Aortic smooth muscle cell (primary cell): ENCODE measurements around the gene HECTD3. TPM values are rescaled to one million over a fixed set of nuclear protein-coding genes. Genes with fewer than 3 reads are reported as not detected.

Experiments used
- total RNA-seq: library from RNA; depleted of rRNA; stranded (reverse); fragments of >200 nt; gene quantifications from 2 replicates; pipeline ENCODE4 v1.2.3, GENCODE V29; 2014

Gene HECTD3
- total RNA-seq = 16.4 and 23.5 TPM in 2 replicates

DNA sequence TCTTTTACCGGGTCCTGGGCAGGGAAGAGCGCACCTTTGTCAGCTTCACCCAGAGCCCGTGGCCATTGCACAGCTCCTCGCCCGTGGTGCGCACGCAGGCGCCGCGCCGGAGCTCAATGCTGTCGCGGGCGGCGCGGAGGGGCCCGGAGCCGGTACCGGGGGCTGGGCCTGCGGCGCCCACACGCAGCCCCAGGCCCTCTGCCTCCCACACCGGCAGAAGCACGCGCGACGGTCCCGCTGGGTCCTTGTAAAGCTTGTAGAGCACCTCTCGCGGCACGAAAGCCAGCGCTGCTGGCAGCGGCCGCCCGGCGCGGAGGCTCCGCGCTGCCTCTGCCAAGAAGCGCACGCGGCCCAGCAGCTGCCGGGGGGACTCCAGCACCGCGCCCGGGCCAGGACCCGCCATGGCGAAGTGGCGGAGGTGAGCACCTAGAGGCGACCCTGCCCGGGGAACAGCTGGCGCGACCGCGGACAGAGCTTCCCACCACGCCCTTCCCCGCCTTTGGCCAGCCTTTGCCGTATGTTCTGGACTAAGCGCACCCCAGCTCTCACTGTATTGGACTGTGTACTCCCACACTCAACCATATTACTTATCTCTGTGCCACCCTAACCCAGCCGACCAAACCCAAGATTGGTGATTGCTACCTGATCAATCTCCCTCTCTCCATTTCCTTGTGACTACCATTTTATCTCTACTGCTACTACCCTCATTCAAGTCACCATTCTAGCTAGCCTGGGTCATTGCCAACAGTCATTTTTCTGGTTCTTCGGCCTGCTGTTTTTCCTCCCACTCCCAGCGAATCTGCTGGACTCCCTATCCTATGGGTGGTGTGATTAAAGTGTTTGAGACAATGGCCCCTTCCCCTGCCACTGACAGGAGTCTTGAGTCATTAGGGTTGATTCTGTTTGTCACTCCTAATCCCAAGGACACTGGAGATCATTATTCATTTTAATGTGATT, at the start of gene HECTD3:
Gene HECTD3 (minus strand): TSS at position 470 of the 957 bp plus-strand sequence. CDS start 67 bp downstream, at position 403.

GRCh38 chr1:45011837-45012638, 914 bp upstream of the HECTD3 start, which contains the start of gene UROD:
UROD (plus strand) TSS chr1:45012254; CDS start chr1:45012266, 12 bp downstream.

Other genes with a start within 250 kb of the HECTD3 start
- gene RPS8, start 235.8 kb downstream of the HECTD3 start, total RNA-seq = 1,243 and 1,276 TPM in 2 replicates
- gene BEST4, start 223.2 kb downstream of the HECTD3 start, total RNA-seq = 0.12 and 0.13 TPM in 2 replicates
- 29.2 and 29.7 TPM in 2 replicates for gene PLK3, start 210.9 kb downstream of the HECTD3 start, total RNA-seq
- 0.12 TPM in 1 of 2 replicates, not detected in the other for gene DYNLT4, start 204.0 kb downstream of the HECTD3 start, total RNA-seq
- gene BTBD19, start 202.8 kb downstream of the HECTD3 start, total RNA-seq = 5.3 and 7.6 TPM in 2 replicates
- gene PTCH2, start 168.1 kb downstream of the HECTD3 start, total RNA-seq = 0.12 and 0.40 TPM in 2 replicates
- 40.4 and 51.4 TPM in 2 replicates for gene EIF2B3, start 24.7 kb downstream of the HECTD3 start, total RNA-seq
- 198 and 213 TPM in 2 replicates for gene UROD, start 930 bp upstream of the HECTD3 start, total RNA-seq
- 0.75 and 1.1 TPM in 2 replicates for gene ZSWIM5, start 195.3 kb upstream of the HECTD3 start, total RNA-seq